Measurements from ENCODE around the gene ERF. TPM values are rescaled to one million over a fixed set of nuclear protein-coding genes. Genes with fewer than 3 reads are reported as not detected.

The ERF gene
- total and polyA plus RNA-seq, 3 experiments from 2014 or later, result 5.1 to 64.7 (median 58.7) TPM

GRCh38 chr19:42290136-42290522 lies 35.2 kb upstream of the ERF start:
- H3K4me1 ChIP-seq (ENCODE audit: insufficient read depth, low read length), result peaks cover 12% of the 10 kb centered on the region
- no peak overlapping the region for H3K27ac ChIP-seq (ENCODE audit: low read depth, low read length)
- Mint-ChIP-seq H3K36me3 (peaks cover 0 to 79% (median 2%) of the 10 kb centered on the region in 3 donors), H3K4me3 (no peak overlapping the region), H3K4me1 (peaks cover 9 to 21% (median 11%) of the 10 kb centered on the region in 3 donors), H3K27me3 (no peaks in the 10 kb centered on the region), H3K27ac (no peak overlapping the region), H3K9me3 (no peaks in the 10 kb centered on the region)
- no peaks in the 10 kb centered on the region for H3K27me3 ChIP-seq (ENCODE audit: insufficient read depth, low read length, poor library complexity, severe bottlenecking)
- CTCF ChIA-PET, result no interaction called here
- POLR2A ChIA-PET, result no interaction called here
- no peak overlapping the region for H3K4me3 ChIP-seq (ENCODE audit: low read length)
- H3K9me3 ChIP-seq (ENCODE audit: low read length), result no peaks in the 10 kb centered on the region
- peaks cover 20% of the 10 kb centered on the region for H3K36me3 ChIP-seq (ENCODE audit: insufficient read depth, low read length)
- no peak for DNase-seq

GRCh38 chr19:42289556-42290041 lies 34.7 kb upstream of the ERF start:
- no peaks in the 10 kb centered on the region for H3K9me3 Mint-ChIP-seq
- H3K4me3 ChIP-seq (ENCODE audit: low read length), result no peak overlapping the region
- H3K4me3 Mint-ChIP-seq, result peak overlapping the region in 1 of 7 donors; percentile 33
- H3K27ac ChIP-seq (ENCODE audit: low read depth, low read length), result no peak overlapping the region
- peaks cover 20% of the 10 kb centered on the region for H3K36me3 ChIP-seq (ENCODE audit: insufficient read depth, low read length)
- peak overlapping the region in 1 of 8 donors; percentile 20 for H3K27ac Mint-ChIP-seq
- H3K9me3 ChIP-seq (ENCODE audit: low read length), result no peaks in the 10 kb centered on the region
- peaks cover 17% of the 10 kb centered on the region for H3K4me1 ChIP-seq (ENCODE audit: insufficient read depth, low read length)
- POLR2A ChIA-PET, result no interaction called here
- H3K27me3 Mint-ChIP-seq, result no peaks in the 10 kb centered on the region
- H3K27me3 ChIP-seq (ENCODE audit: insufficient read depth, low read length, poor library complexity, severe bottlenecking), result no peaks in the 10 kb centered on the region
- CTCF ChIA-PET, result interaction anchor here (1.3 kb wide), 1 partner anchor 181 kb away, joined by 4 read pairs; no protein-coding TSS in a partner anchor
- H3K4me1 Mint-ChIP-seq, result peaks cover 14 to 26% (median 16%) of the 10 kb centered on the region in 3 donors
- peaks cover 0 to 82% (median 2%) of the 10 kb centered on the region in 3 donors for H3K36me3 Mint-ChIP-seq
- DNase-seq, result no peak

- Histone ChIP-seq H3K36me3 (ENCODE audit: insufficient read depth, low read length) (peaks cover 20% of the 10 kb centered on the region), H3K4me1 (ENCODE audit: insufficient read depth, low read length) (peaks cover 18% of the 10 kb centered on the region), H3K27me3 (ENCODE audit: insufficient read depth, low read length, poor library complexity, severe bottlenecking) (no peaks in the 10 kb centered on the region), H3K9me3 (ENCODE audit: low read length) (no peaks in the 10 kb centered on the region), H3K27ac (ENCODE audit: low read depth, low read length) (no peak overlapping the region), H3K4me3 (ENCODE audit: low read length) (no peak overlapping the region)
- ChIA-PET CTCF (interaction anchor here (1.3 kb wide), 1 partner anchor 181 kb away, joined by 4 read pairs; no protein-coding TSS in a partner anchor), POLR2A (no interaction called here)
- Mint-ChIP-seq H3K27ac (peak overlapping the region in 1 of 8 donors; percentile 34), H3K27me3 (no peaks in the 10 kb centered on the region), H3K36me3 (peaks cover 0 to 76% (median 2%) of the 10 kb centered on the region in 3 donors), H3K9me3 (no peaks in the 10 kb centered on the region), H3K4me3 (peak overlapping the region in 1 of 7 donors; percentile 18), H3K4me1 (peaks cover 15 to 26% (median 16%) of the 10 kb centered on the region in 3 donors)
- DNase-seq, result no peak
These were observed 34.1 kb upstream of the ERF start for GRCh38 chr19:42288881-42289555.

- DNase-seq, result no peak
- H3K27me3 ChIP-seq (ENCODE audit: insufficient read depth, low read length, poor library complexity, severe bottlenecking), result no peaks in the 10 kb centered on the region
- H3K4me3 ChIP-seq (ENCODE audit: low read length), result no peak overlapping the region
- no peak overlapping the region for H3K27ac ChIP-seq (ENCODE audit: low read depth, low read length)
- no peaks in the 10 kb centered on the region for H3K9me3 ChIP-seq (ENCODE audit: low read length)
- Mint-ChIP-seq H3K9me3 (no peaks in the 10 kb centered on the region), H3K36me3 (peaks cover 0 to 70% (median 2%) of the 10 kb centered on the region in 3 donors), H3K27me3 (no peaks in the 10 kb centered on the region), H3K4me1 (peaks cover 15 to 26% (median 16%) of the 10 kb centered on the region in 3 donors), H3K27ac (peak overlapping the region in 2 of 8 donors; percentile 12 to 34), H3K4me3 (peak overlapping the region in 1 of 7 donors; percentile 18)
- H3K36me3 ChIP-seq (ENCODE audit: insufficient read depth, low read length), result peaks cover 20% of the 10 kb centered on the region
- peaks cover 18% of the 10 kb centered on the region for H3K4me1 ChIP-seq (ENCODE audit: insufficient read depth, low read length)
- CTCF ChIA-PET, result interaction anchor here (1.3 kb wide), 1 partner anchor 180 kb away, joined by 4 read pairs; no protein-coding TSS in a partner anchor
- POLR2A ChIA-PET, result no interaction called here
These were observed 33.5 kb upstream of the ERF start for GRCh38 chr19:42288387-42288786.

GRCh38 chr19:42287827-42288107 lies 32.8 kb upstream of the ERF start:
- H3K27me3 Mint-ChIP-seq, result no peaks in the 10 kb centered on the region
- Histone ChIP-seq H3K4me1 (ENCODE audit: insufficient read depth, low read length) (peaks cover 24% of the 10 kb centered on the region), H3K36me3 (ENCODE audit: insufficient read depth, low read length) (peaks cover 20% of the 10 kb centered on the region), H3K9me3 (ENCODE audit: low read length) (no peaks in the 10 kb centered on the region), H3K27ac (ENCODE audit: low read depth, low read length) (no peak overlapping the region), H3K27me3 (ENCODE audit: insufficient read depth, low read length, poor library complexity, severe bottlenecking) (no peaks in the 10 kb centered on the region), H3K4me3 (ENCODE audit: low read length) (no peak overlapping the region)
- DNase-seq, result no peak
- no peak overlapping the region for H3K4me3 Mint-ChIP-seq
- no peaks in the 10 kb centered on the region for H3K9me3 Mint-ChIP-seq
- H3K27ac Mint-ChIP-seq, result no peak overlapping the region
- H3K4me1 Mint-ChIP-seq, result peaks cover 15 to 26% (median 16%) of the 10 kb centered on the region in 3 donors
- CTCF ChIA-PET, result no interaction called here
- peaks cover 0 to 65% (median 0%) of the 10 kb centered on the region in 3 donors for H3K36me3 Mint-ChIP-seq
- POLR2A ChIA-PET, result no interaction called here

- no peak overlapping the region for H3K27ac ChIP-seq (ENCODE audit: low read depth, low read length)
- peaks cover 0 to 60% (median 0%) of the 10 kb centered on the region in 3 donors for H3K36me3 Mint-ChIP-seq
- H3K4me3 ChIP-seq (ENCODE audit: low read length), result no peak overlapping the region
- H3K36me3 ChIP-seq (ENCODE audit: insufficient read depth, low read length), result peaks cover 20% of the 10 kb centered on the region
- peak overlapping the region in 2 of 8 donors; percentile 42 to 59 for H3K27ac Mint-ChIP-seq
- peak overlapping the region in 1 of 7 donors; percentile 21 for H3K4me3 Mint-ChIP-seq
- peaks cover 30% of the 10 kb centered on the region for H3K4me1 ChIP-seq (ENCODE audit: insufficient read depth, low read length)
- H3K27me3 ChIP-seq (ENCODE audit: insufficient read depth, low read length, poor library complexity, severe bottlenecking), result no peaks in the 10 kb centered on the region
- ChIA-PET POLR2A (no interaction called here), CTCF (no interaction called here)
- no peaks in the 10 kb centered on the region for H3K9me3 ChIP-seq (ENCODE audit: low read length)
- DNase-seq, result no peak
- peaks cover 15 to 26% (median 21%) of the 10 kb centered on the region in 3 donors for H3K4me1 Mint-ChIP-seq
- no peaks in the 10 kb centered on the region for H3K9me3 Mint-ChIP-seq
- H3K27me3 Mint-ChIP-seq, result no peaks in the 10 kb centered on the region
These were observed 32.3 kb upstream of the ERF start for GRCh38 chr19:42287017-42287826.

GRCh38 chr19:42286349-42287016 lies 31.6 kb upstream of the ERF start:
- CTCF ChIA-PET, result no interaction called here
- no peak for DNase-seq
- POLR2A ChIA-PET, result no interaction called here
- H3K27me3 Mint-ChIP-seq, result no peaks in the 10 kb centered on the region
- H3K36me3 Mint-ChIP-seq, result peaks cover 0 to 54% (median 0%) of the 10 kb centered on the region in 3 donors
- Histone ChIP-seq H3K4me1 (ENCODE audit: insufficient read depth, low read length) (peaks cover 37% of the 10 kb centered on the region), H3K27me3 (ENCODE audit: insufficient read depth, low read length, poor library complexity, severe bottlenecking) (no peaks in the 10 kb centered on the region), H3K27ac (ENCODE audit: low read depth, low read length) (peak overlapping the region; percentile 67), H3K4me3 (ENCODE audit: low read length) (no peak overlapping the region), H3K36me3 (ENCODE audit: insufficient read depth, low read length) (peaks cover 20% of the 10 kb centered on the region), H3K9me3 (ENCODE audit: low read length) (no peaks in the 10 kb centered on the region)
- H3K9me3 Mint-ChIP-seq, result no peaks in the 10 kb centered on the region
- peaks cover 10 to 25% (median 21%) of the 10 kb centered on the region in 3 donors for H3K4me1 Mint-ChIP-seq
- H3K4me3 Mint-ChIP-seq, result peak overlapping the region in 4 of 7 donors; percentile 20 to 92 (median 62)
- peak overlapping the region in 7 of 8 donors; percentile 72 to 96 (median 86) for H3K27ac Mint-ChIP-seq

Data from CD8-positive, alpha-beta memory T cell (primary cell).